Naive thymus-derived CD8-positive, alpha-beta T cell (primary cell): ENCODE results near the gene DGKI. TPM values are rescaled to one million over a fixed set of nuclear protein-coding genes. Genes with fewer than 3 reads are reported as not detected.
"Not testable (repeated sequence)": the region's sequence is repeated elsewhere in the genome, so short reads cannot be mapped to it uniquely, and the experiment has no call there.

Source experiments
- ATAC-seq, 2 donors: fragments of 150-1000 bp; cut with Tn5 transposase in 1 of 2; sonication (Bioruptor Pico), chemical (Tn5 transposase) in 1 of 2; 1 replicate in 1 of 2; 2 replicates in 1 of 2; pipeline ENCODE4 v1.10.0; 2021; ENCODE audit warnings: mild to moderate bottlenecking in 2 of 2, moderate library complexity in 2 of 2
- POLR2A ChIA-PET: fragments of 350-600 bp; sonication (Branson Sonifier 250); formaldehyde crosslinking; loops from one replicate; lab custom pipeline; 2021; ENCODE audit warnings: antibody characterized with exemption; lab: Charles Lee
- DNase-seq, 10 donors: peaks; one replicate each; pipeline versions ENCODE4 v3.0.0 to v3.0.0-alpha.2; 2020 to 2022
- H3K27ac Mint-ChIP-seq, 10 donors: one replicate each; pipeline ENCODE4 v1.8.0; 2020 to 2022; ENCODE audit warnings: mild to moderate bottlenecking in 10 of 10, mixed read lengths in 10 of 10, moderate library complexity in 4 of 10, inconsistent platforms in 1 of 10
- H3K27me3 Mint-ChIP-seq, 5 donors: one replicate each; pipeline ENCODE4 v1.8.0; 2021 to 2022; ENCODE audit warnings: mixed read lengths in 5 of 5
- H3K36me3 Mint-ChIP-seq, 3 donors: one replicate each; pipeline ENCODE4 v1.8.0; 2020 to 2022; ENCODE audit warnings: mixed read lengths in 3 of 3, mild to moderate bottlenecking in 2 of 3, inconsistent platforms in 1 of 3
- H3K4me1 Mint-ChIP-seq, 4 donors: one replicate each; pipeline ENCODE4 v1.8.0; 2021 to 2022; ENCODE audit warnings: mixed read lengths in 4 of 4
- H3K4me3 Mint-ChIP-seq, 10 donors: one replicate each; pipeline ENCODE4 v1.8.0; 2020 to 2022; ENCODE audit warnings: mild to moderate bottlenecking in 10 of 10, mixed read lengths in 10 of 10, moderate library complexity in 6 of 10, inconsistent platforms in 1 of 10
- H3K9me3 Mint-ChIP-seq, 9 donors: one replicate each; pipeline ENCODE4 v1.8.0; 2020 to 2022; ENCODE audit warnings: mixed read lengths in 9 of 9, mild to moderate bottlenecking in 3 of 9, inconsistent platforms in 1 of 9, moderate library complexity in 1 of 9
- polyA plus RNA-seq, 3 donors: library from polyadenylated mRNA; unstranded; fragments of 300-500 nt; fragmentation: Illumina TruSeq; gene quantifications; one replicate each; pipeline ENCODE4 v1.2.3, GENCODE V29; 2021
- total RNA-seq, 8 experiments: library from RNA in 2 of 8; stranded (reverse) in 2 of 8; gene quantifications; one replicate each; pipeline ENCODE4 v1.2.3 and lab custom pipeline; 2021 to 2026

The DGKI gene
- total and polyA plus RNA-seq, 5 experiments from 2014 or later = 0.01 TPM; not detected in 4

GRCh38 chr7:137844677-137845425, 1.9 kb downstream of the DGKI start:
- H3K9me3 Mint-ChIP-seq = peaks cover 0 to 9% (median 0%) of the 10 kb centered on the region in 9 donors
- peaks cover 0 to 10% (median 6%) of the 10 kb centered on the region in 4 donors for H3K4me1 Mint-ChIP-seq
- H3K4me3 Mint-ChIP-seq = peak overlapping the region in 1 of 10 donors; percentile 12
- H3K27ac Mint-ChIP-seq = no peak overlapping the region
- no peak for DNase-seq
- POLR2A ChIA-PET = no interaction called here
- ATAC-seq = no peak
- peaks cover 0 to 9% (median 0%) of the 10 kb centered on the region in 3 donors for H3K36me3 Mint-ChIP-seq
- H3K27me3 Mint-ChIP-seq = peaks cover 47 to 76% (median 63%) of the 10 kb centered on the region in 5 donors

DNA sequence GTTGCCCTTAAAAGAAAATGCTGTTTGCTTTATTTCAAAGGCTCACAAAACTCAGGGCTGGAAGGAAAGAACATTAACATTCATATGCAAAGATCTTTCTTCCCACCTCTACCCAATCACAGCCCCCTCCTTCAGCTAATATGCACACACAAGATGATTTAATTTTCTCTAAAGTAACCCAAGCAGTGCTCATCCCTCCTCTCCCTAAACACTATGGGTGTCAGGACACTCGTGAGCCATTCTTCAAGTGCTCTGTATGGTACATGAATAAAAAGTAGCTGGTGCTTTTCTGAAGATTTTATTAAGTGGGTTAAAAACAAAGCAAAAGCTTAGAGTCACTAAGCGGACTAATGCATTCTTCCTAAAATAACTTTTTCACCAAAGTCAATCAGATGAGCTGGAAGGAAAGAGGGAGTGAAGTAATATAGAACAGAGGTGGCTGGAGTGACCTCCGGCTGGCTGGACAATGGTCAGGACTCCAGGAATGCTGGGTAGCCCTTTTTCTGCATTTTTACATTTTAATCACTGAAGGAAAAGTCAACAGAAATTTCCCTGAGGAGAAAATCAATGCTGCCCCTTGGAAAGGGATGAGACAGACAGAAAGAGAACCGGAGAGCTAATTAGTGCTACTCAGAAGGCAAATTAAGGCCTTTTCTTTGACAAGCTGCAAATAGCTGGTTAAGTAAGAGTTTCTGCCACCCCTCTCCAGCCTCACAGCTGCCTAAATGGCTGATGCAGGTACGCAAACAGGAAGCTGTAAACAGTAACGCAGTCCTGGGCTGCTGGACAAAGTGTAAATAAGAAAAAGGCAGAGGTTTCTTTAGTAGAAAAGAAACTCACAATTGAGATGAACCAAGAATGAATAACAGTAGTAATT, 6.6 kb downstream of the DGKI start:
- Mint-ChIP-seq H3K4me3 (no peak overlapping the region), H3K9me3 (peaks cover 0 to 4% (median 0%) of the 10 kb centered on the region in 9 donors), H3K27ac (no peak overlapping the region), H3K27me3 (peaks cover 34 to 91% (median 55%) of the 10 kb centered on the region in 5 donors), H3K4me1 (no peaks in the 10 kb centered on the region), H3K36me3 (peaks cover 0 to 4% (median 0%) of the 10 kb centered on the region in 3 donors)
- no peak for DNase-seq
- ATAC-seq = no peak
- POLR2A ChIA-PET = no interaction called here

DNA sequence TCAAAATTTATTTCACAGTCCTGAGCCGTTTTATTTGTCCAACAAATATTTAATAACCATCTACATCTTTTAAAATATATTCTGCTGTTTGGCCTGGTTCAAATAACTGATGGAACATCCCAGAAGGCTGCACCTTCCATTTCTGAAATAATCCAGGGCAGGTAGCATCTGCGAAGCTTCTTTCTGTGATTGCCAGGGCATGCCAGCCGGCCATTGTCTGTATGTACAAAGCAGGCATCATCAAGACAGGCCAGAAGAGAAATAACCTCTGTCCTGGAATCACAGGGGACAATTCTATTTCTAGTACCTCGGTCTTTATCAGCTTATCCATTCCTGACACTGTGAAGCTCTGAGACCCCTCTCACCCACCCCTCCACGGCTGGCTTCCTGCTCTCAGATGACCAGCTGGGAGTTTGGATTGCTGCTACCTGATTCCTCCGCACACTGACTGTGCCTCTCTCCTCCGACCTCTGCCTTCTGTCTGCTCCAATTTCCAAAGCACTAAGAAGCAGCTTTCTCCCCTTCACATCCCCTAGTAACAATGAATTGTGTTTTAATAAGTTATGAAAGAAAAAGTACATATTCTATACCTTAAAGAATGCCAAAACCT, 8.0 kb downstream of the DGKI start:
- POLR2A ChIA-PET = no interaction called here
- peaks cover 0 to 4% (median 0%) of the 10 kb centered on the region in 9 donors for H3K9me3 Mint-ChIP-seq
- H3K4me1 Mint-ChIP-seq = no peaks in the 10 kb centered on the region
- H3K4me3 Mint-ChIP-seq = no peak overlapping the region
- ATAC-seq = no peak
- DNase-seq = no peak
- H3K27me3 Mint-ChIP-seq = peaks cover 27 to 81% (median 44%) of the 10 kb centered on the region in 5 donors
- peaks cover 0 to 14% (median 0%) of the 10 kb centered on the region in 3 donors for H3K36me3 Mint-ChIP-seq
- peak overlapping the region in 1 of 10 donors; percentile 61 for H3K27ac Mint-ChIP-seq

DNA sequence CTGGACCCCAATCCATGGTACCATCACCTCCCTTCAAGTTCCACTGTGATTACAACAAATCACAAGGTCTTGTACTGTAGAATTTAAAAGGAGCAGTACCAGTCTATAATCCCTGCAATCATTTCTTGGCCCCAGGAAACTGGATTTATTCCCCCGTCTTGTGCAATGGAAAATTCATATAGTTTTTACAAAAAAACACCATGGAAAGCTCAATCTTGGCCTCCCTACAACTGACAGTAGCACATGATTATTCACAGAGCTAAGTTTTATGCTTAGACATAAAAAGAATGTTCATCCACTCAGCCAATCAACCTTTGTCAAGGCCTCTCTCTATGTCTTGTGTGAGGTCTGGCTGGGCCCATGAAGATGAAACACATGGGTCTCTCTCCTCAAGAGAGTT, 10.2 kb downstream of the DGKI start:
- Mint-ChIP-seq H3K27me3 (peaks cover 17 to 58% (median 26%) of the 10 kb centered on the region in 5 donors), H3K36me3 (peaks cover 0 to 28% (median 0%) of the 10 kb centered on the region in 3 donors), H3K4me3 (no peak overlapping the region), H3K9me3 (peaks cover 0 to 22% (median 15%) of the 10 kb centered on the region in 9 donors), H3K4me1 (no peaks in the 10 kb centered on the region), H3K27ac (no peak overlapping the region)
- no peak for ATAC-seq
- POLR2A ChIA-PET = no interaction called here
- no peak for DNase-seq

GRCh38 chr7:137836113-137836509, 10.7 kb downstream of the DGKI start:
- DNase-seq = no peak
- Mint-ChIP-seq H3K4me1 (no peaks in the 10 kb centered on the region), H3K4me3 (no peak overlapping the region), H3K27ac (no peak overlapping the region), H3K36me3 (peaks cover 0 to 32% (median 0%) of the 10 kb centered on the region in 3 donors), H3K27me3 (peaks cover 17 to 54% (median 23%) of the 10 kb centered on the region in 5 donors), H3K9me3 (peaks cover 0 to 26% (median 15%) of the 10 kb centered on the region in 9 donors)
- no peak for ATAC-seq
- POLR2A ChIA-PET = no interaction called here

GRCh38 chr7:137835486-137836112, 11.2 kb downstream of the DGKI start:
- Mint-ChIP-seq H3K36me3 (peaks cover 0 to 37% (median 0%) of the 10 kb centered on the region in 3 donors), H3K4me3 (no peak overlapping the region), H3K9me3 (peaks cover 0 to 31% (median 16%) of the 10 kb centered on the region in 9 donors), H3K27me3 (peaks cover 17 to 56% (median 21%) of the 10 kb centered on the region in 5 donors), H3K27ac (no peak overlapping the region), H3K4me1 (no peaks in the 10 kb centered on the region)
- POLR2A ChIA-PET = no interaction called here
- ATAC-seq (no peak), DNase-seq (no peak)

- H3K9me3 Mint-ChIP-seq = peaks cover 0 to 35% (median 23%) of the 10 kb centered on the region in 9 donors
- H3K27me3 Mint-ChIP-seq = peaks cover 14 to 57% (median 19%) of the 10 kb centered on the region in 5 donors
- H3K36me3 Mint-ChIP-seq = peaks cover 0 to 41% (median 0%) of the 10 kb centered on the region in 3 donors
- ATAC-seq (no peak), DNase-seq (no peak)
- H3K4me3 Mint-ChIP-seq = no peak overlapping the region
- H3K4me1 Mint-ChIP-seq = no peaks in the 10 kb centered on the region
- H3K27ac Mint-ChIP-seq = no peak overlapping the region
- POLR2A ChIA-PET = no interaction called here
Measured at GRCh38 chr7:137834552-137834951, 12.2 kb downstream of the DGKI start.

DNA sequence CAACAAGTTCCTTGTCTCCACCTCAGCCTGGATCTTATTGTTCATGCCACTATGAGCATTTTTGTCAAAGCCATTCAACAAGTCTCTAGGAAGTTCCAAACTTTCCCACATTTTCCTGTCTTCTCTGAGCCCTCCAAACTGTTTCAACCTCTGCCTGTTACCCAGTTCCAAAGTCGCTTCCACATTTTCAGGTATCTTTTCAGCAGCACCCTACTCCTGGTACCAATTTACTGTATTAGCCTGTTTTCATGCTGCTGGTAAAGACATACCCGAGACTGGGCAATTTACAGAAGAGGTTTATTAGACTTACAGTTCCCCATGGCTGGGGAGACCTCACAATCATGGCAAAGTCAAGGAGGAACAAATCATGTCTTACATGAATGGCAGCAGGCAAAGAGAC, 13.8 kb downstream of the DGKI start:
- H3K4me3 Mint-ChIP-seq, H3K4me1 Mint-ChIP-seq: not testable (repeated sequence)

GRCh38 chr7:137832382-137832781, 14.4 kb downstream of the DGKI start:
- Mint-ChIP-seq H3K4me3 (no peak overlapping the region), H3K4me1 (no peaks in the 10 kb centered on the region), H3K27me3 (peaks cover 14 to 54% (median 20%) of the 10 kb centered on the region in 5 donors), H3K36me3 (peaks cover 0 to 41% (median 0%) of the 10 kb centered on the region in 3 donors), H3K27ac (no peak overlapping the region), H3K9me3 (peaks cover 0 to 35% (median 23%) of the 10 kb centered on the region in 9 donors)
- no peak for ATAC-seq
- POLR2A ChIA-PET = no interaction called here
- DNase-seq = no peak

More for the DNA sequence above, 13.8 kb downstream of the DGKI start:
- ATAC-seq, DNase-seq, H3K27ac Mint-ChIP-seq, POLR2A ChIA-PET: not testable (repeated sequence)
- H3K27me3 Mint-ChIP-seq = peaks cover 14 to 54% (median 18%) of the 10 kb centered on the region in 5 donors
- H3K36me3 Mint-ChIP-seq = peaks cover 0 to 41% (median 0%) of the 10 kb centered on the region in 3 donors
- H3K9me3 Mint-ChIP-seq = peaks cover 0 to 35% (median 23%) of the 10 kb centered on the region in 9 donors

DNA sequence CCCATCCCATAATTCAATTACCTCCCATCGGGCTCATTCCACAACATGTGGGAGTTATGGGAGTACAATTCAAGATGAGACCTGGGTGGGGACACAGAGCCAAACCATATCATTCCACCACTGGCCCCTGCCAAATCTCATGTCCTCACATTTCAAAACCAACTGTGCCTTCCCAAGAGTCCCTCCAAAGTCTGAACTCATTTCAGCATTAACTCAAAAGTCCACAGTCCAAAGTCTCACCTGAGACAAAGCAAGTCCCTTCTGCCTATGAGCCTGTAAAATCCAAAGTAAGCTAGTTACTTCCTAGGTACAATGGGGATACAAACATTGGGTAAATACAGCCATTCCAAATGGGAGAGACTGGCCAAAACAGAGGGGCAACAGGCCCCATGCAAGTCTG, 15.2 kb downstream of the DGKI start:
- Mint-ChIP-seq H3K27me3 (peaks cover 14 to 52% (median 20%) of the 10 kb centered on the region in 5 donors), H3K9me3 (peaks cover 0 to 35% (median 23%) of the 10 kb centered on the region in 9 donors), H3K36me3 (peaks cover 0 to 41% (median 0%) of the 10 kb centered on the region in 3 donors)
- DNase-seq, H3K4me1 Mint-ChIP-seq, ATAC-seq, H3K4me3 Mint-ChIP-seq, POLR2A ChIA-PET, H3K27ac Mint-ChIP-seq: not testable (repeated sequence)

- Mint-ChIP-seq H3K4me3 (no peak overlapping the region), H3K36me3 (peaks cover 0 to 35% (median 0%) of the 10 kb centered on the region in 3 donors), H3K27ac (no peak overlapping the region), H3K27me3 (peaks cover 8 to 39% (median 19%) of the 10 kb centered on the region in 5 donors), H3K9me3 (peaks cover 0 to 35% (median 23%) of the 10 kb centered on the region in 9 donors), H3K4me1 (no peaks in the 10 kb centered on the region)
- no peak for DNase-seq
- POLR2A ChIA-PET = no interaction called here
- ATAC-seq = no peak
Measured at GRCh38 chr7:137829337-137829992, 17.3 kb downstream of the DGKI start.
